GM23338 (cell line): Measurements from ENCODE around the gene PARVB. TPM values are rescaled to one million over a fixed set of nuclear protein-coding genes. Genes with fewer than 3 reads are reported as not detected.

Source experiments
- ATAC-seq: fragments of 200-7000 bp; cut with Tn5 transposase; 3 replicates; pipeline ENCODE4 v1.9.1; 2020
- DNase-seq: peaks from one replicate; pipeline ENCODE4 v3.0.0-alpha.2; 2015; ENCODE audit warnings: low spot score
- H2AFZ ChIP-seq: fragments of 200-600 bp; sonication (generic); 2 replicates; pipeline ENCODE4 v1.8.0; 2016; ENCODE audit warnings: antibody characterized with exemption, mild to moderate bottlenecking, moderate library complexity
- H3F3A ChIP-seq: fragments of 200-600 bp; sonication (generic); replicated peaks from 2 replicates; pipeline ENCODE4 v1.8.0; 2017; ENCODE audit warnings: antibody characterized with exemption, mixed run types, low read depth
- H3K27ac ChIP-seq: fragments of 200-600 bp; sonication (generic); 2 replicates; pipeline ENCODE4 v1.6.1; 2016; ENCODE audit warnings: low read depth
- H3K27me3 ChIP-seq: fragments of 200-600 bp; sonication (generic); 2 replicates; pipeline ENCODE4 v1.8.0; 2016; ENCODE audit warnings: mild to moderate bottlenecking, mixed run types, moderate library complexity; ENCODE audit not compliant: insufficient read depth
- H3K36me3 ChIP-seq: fragments of 200-600 bp; sonication (generic); 2 replicates; pipeline ENCODE4 v1.8.0; 2016; ENCODE audit warnings: mild to moderate bottlenecking; ENCODE audit not compliant: insufficient read depth
- H3K4me1 ChIP-seq: fragments of 200-600 bp; sonication (generic); 2 replicates; pipeline ENCODE4 v1.8.0; 2016; ENCODE audit warnings: mild to moderate bottlenecking, moderate library complexity; ENCODE audit not compliant: insufficient read depth
- H3K4me2 ChIP-seq: fragments of 200-600 bp; sonication (generic); 2 replicates; pipeline ENCODE4 v1.7.1; 2017; ENCODE audit warnings: mixed run types
- H3K4me3 ChIP-seq: fragments of 200-600 bp; sonication (generic); 2 replicates; pipeline ENCODE4 v1.6.1; 2016; ENCODE audit warnings: mixed run types
- H3K79me2 ChIP-seq: fragments of 200-600 bp; sonication (generic); replicated peaks from 2 replicates; pipeline ENCODE4 v1.8.0; 2017; ENCODE audit warnings: mild to moderate bottlenecking; ENCODE audit not compliant: insufficient read depth
- H3K9me2 ChIP-seq: fragments of 200-600 bp; sonication (generic); 2 replicates; pipeline ENCODE4 v1.8.0; 2017; ENCODE audit not compliant: insufficient read depth
- H4K20me1 ChIP-seq: fragments of 200-600 bp; sonication (generic); replicated peaks from 2 replicates; pipeline ENCODE4 v1.8.0; 2017; ENCODE audit warnings: mild to moderate bottlenecking; ENCODE audit not compliant: insufficient read depth
- H3K27ac Mint-ChIP-seq: 2 replicates; pipeline ENCODE4 v1.8.0; 2020; ENCODE audit warnings: inconsistent platforms, mild to moderate bottlenecking, moderate library complexity, mixed read lengths
- H3K27me3 Mint-ChIP-seq: 3 replicates; pipeline ENCODE4 v1.8.0; 2022; ENCODE audit warnings: low read depth, mild to moderate bottlenecking, moderate library complexity, mixed read lengths, inconsistent platforms; ENCODE audit not compliant: insufficient read depth, poor library complexity
- H3K36me3 Mint-ChIP-seq: 3 replicates; pipeline ENCODE4 v1.8.0; 2021; ENCODE audit warnings: low read depth, mild to moderate bottlenecking, inconsistent platforms, moderate library complexity, mixed read lengths
- H3K4me1 Mint-ChIP-seq: 3 replicates; pipeline ENCODE4 v1.8.0; 2020; ENCODE audit warnings: mild to moderate bottlenecking, inconsistent platforms, mixed read lengths
- H3K4me3 Mint-ChIP-seq: 3 replicates; pipeline ENCODE4 v1.8.0; 2021; ENCODE audit warnings: moderate library complexity, mild to moderate bottlenecking, inconsistent platforms, mixed read lengths
- H3K9me3 Mint-ChIP-seq: 3 replicates; pipeline ENCODE4 v1.8.0; 2020; ENCODE audit warnings: moderate library complexity, mild to moderate bottlenecking, inconsistent platforms, mixed read lengths
- CREB1 ChIP-seq: fragments of 250-450 bp; sonication (Bioruptor Pico); IDR thresholded peaks from 2 replicates; pipeline ENCODE4 v1.5.0; 2020; ENCODE audit warnings: low read depth, mild to moderate bottlenecking, moderate library complexity
- CTCF ChIP-seq, 2 experiments: fragments of 200-600 bp in 1 of 2; sonication (generic) in 1 of 2; conservative IDR thresholded peaks; 2 replicates each; pipeline versions ENCODE4 v1.5.1 to v1.6.1; 2016 to 2017; ENCODE audit warnings: antibody characterized with exemption in 2 of 2, low read depth in 2 of 2, mild to moderate bottlenecking in 2 of 2, moderate library complexity in 1 of 2
- ETS1 ChIP-seq: IDR thresholded peaks from 2 replicates; pipeline ENCODE4 v1.6.1; 2016; ENCODE audit warnings: antibody characterized with exemption
- EZH2 ChIP-seq: fragments of 200-600 bp; sonication (generic); IDR thresholded peaks from one replicate; pipeline ENCODE4 v1.8.0; 2017; ENCODE audit warnings: antibody characterized with exemption, mild to moderate bottlenecking, low read depth; ENCODE audit not compliant: unreplicated experiment
- EZH2phosphoT487 ChIP-seq: fragments of 200-600 bp; sonication (generic); IDR thresholded peaks from one replicate; pipeline ENCODE4 v1.8.1; 2018; ENCODE audit warnings: antibody characterized with exemption; ENCODE audit not compliant: unreplicated experiment
- JUNB ChIP-seq: IDR thresholded peaks from one replicate; pipeline ENCODE4 v1.6.1; 2016; ENCODE audit warnings: antibody characterized with exemption; ENCODE audit not compliant: unreplicated experiment
- NANOG ChIP-seq: IDR thresholded peaks from 2 replicates; pipeline ENCODE4 v1.6.1; 2016; ENCODE audit warnings: antibody characterized with exemption, borderline replicate concordance
- POLR2AphosphoS5 ChIP-seq: IDR thresholded peaks from 2 replicates; pipeline ENCODE4 v1.6.1; 2016; ENCODE audit warnings: antibody characterized with exemption, low read depth
- REST ChIP-seq: IDR thresholded peaks from one replicate; pipeline ENCODE4 v1.6.1; 2018; ENCODE audit warnings: antibody characterized with exemption; ENCODE audit not compliant: unreplicated experiment
- STAT1 ChIP-seq: IDR thresholded peaks from one replicate; pipeline ENCODE4 v1.6.1; 2016; ENCODE audit warnings: antibody characterized with exemption; ENCODE audit not compliant: unreplicated experiment
- ZNF114 ChIP-seq: fragments of 250-450 bp; sonication (Bioruptor Pico); IDR thresholded peaks from 2 replicates; pipeline ENCODE4 v1.5.0; 2020; ENCODE audit warnings: mild to moderate bottlenecking, moderate library complexity
- ZNF331 ChIP-seq: fragments of 250-450 bp; sonication (Bioruptor Pico); IDR thresholded peaks from 2 replicates; pipeline ENCODE4 v1.5.0; 2020; ENCODE audit warnings: low read depth, mild to moderate bottlenecking, moderate library complexity
- ZNF462 ChIP-seq: fragments of 250-450 bp; sonication (Bioruptor Pico); IDR thresholded peaks from 2 replicates; pipeline ENCODE4 v1.5.0; 2020; ENCODE audit warnings: mild to moderate bottlenecking, moderate library complexity
- polyA plus RNA-seq: library from polyadenylated mRNA; unstranded; fragments of >200 nt; fragmentation: Nextera tagmentation; extraction: Ambion mirVana; gene quantifications from 2 replicates; pipeline ENCODE4 v1.2.1, GENCODE V29; 2016
- total RNA-seq: library from RNA; depleted of rRNA; stranded (reverse); fragments of >200 nt; shearing (Covaris generic); gene quantifications from 2 replicates; pipeline ENCODE4 v1.2.3, GENCODE V29; 2014

PARVB gene
- total and polyA plus RNA-seq, 2 experiments from 2014 or later = 4.3 to 7.7 TPM

GRCh38 chr22:43985532-43985931 is 38.6 kb upstream of the PARVB start:
- no peaks in the 10 kb centered on the region for H3K9me2 ChIP-seq
- Mint-ChIP-seq H3K36me3 (peaks cover 50% of the 10 kb centered on the region), H3K9me3 (no peaks in the 10 kb centered on the region), H3K27me3 (peaks cover 3% of the 10 kb centered on the region), H3K27ac (peak overlapping the region; percentile 78; the same call in 1 of the 2 replicates), H3K4me3 (no peak overlapping the region), H3K4me1 (no peaks in the 10 kb centered on the region)
- no peak overlapping the region for H2AFZ ChIP-seq
- H3K79me2 ChIP-seq = no peaks in the 10 kb centered on the region
- no peak overlapping the region for H3K4me2 ChIP-seq
- TF ChIP-seq JUNB (no peak), EZH2 (no peak), STAT1 (no peak), CREB1 (CRISPR knock-in tag) (no peak), ZNF462 (no peak), NANOG (no peak), ZNF331 (CRISPR knock-in tag) (no peak), ZNF114 (CRISPR knock-in tag) (no peak), POLR2AphosphoS5 (no peak), CTCF (conservative IDR thresholded peaks at IDR 0.05; ENCODE audit: low read depth in 2 of 2) (no peak), ETS1 (no peak), EZH2phosphoT487 (no peak), REST (no peak)
- no peak overlapping the region for H3K4me3 ChIP-seq
- no peaks in the 10 kb centered on the region for H3K27me3 ChIP-seq
- no peak for ATAC-seq
- peaks cover 5% of the 10 kb centered on the region; the same call in 1 of the 2 replicates for H3K36me3 ChIP-seq
- no peaks in the 10 kb centered on the region; the same call in none of the 2 replicates for H4K20me1 ChIP-seq
- DNase-seq = no peak
- no peaks in the 10 kb centered on the region for H3K4me1 ChIP-seq
- H3K27ac ChIP-seq = no peak overlapping the region
- no peaks in the 10 kb centered on the region for H3F3A ChIP-seq
